ENCODE measurements around the gene ZNF770. TPM values are rescaled to one million over a fixed set of nuclear protein-coding genes. Genes with fewer than 3 reads are reported as not detected.

The ZNF770 gene
- total RNA-seq, 2 experiments from 2014 or later: 15.5 to 30.0 TPM

DNA sequence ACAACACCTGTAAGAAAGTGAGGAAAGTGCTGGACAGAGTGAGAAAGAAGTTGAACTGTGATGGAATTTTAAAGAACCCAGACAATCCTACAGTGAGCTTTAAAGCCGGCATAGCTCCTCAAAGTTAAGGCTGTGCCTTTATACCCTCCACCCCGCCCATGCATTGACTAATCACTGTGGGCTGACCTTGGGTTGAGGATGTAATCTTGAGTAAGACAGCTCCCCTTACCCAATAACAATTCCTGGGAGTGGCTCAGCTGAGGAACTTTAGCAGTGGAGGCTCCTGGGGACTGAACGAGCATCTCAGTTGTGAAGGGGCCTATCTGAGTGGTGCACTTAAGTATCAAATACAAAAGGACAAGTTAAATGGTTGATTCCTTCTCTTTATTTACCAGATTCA, 35.7 kb upstream of the ZNF770 start:
- CTCF ChIA-PET (ENCODE audit: unreplicated experiment): no interaction called here
- BruUV-seq (replicated peaks): no TSS peak

DNA sequence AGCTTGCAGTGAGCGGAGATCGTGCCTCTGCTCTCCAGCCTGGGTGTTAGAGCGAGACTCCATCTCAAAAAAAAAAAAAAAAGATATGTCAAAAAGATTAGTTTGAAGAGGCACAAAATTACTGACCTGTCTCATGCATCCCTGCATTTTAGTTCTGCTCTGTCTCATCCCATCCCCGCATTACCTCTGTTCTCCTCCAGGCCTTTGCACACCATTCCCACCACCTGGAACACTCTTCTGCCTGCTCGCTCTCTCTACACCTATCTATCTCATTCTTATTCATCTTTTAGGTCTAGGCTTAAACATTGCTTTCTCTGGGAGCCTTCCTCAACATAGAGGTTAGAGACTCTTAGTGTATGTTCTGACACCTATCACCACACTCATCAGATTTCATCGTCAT, 32.9 kb upstream of the ZNF770 start:
- no peak for TF ChIP-seq EZH2phosphoT487 (IDR thresholded peaks at IDR 0.05; ENCODE audit: borderline replicate concordance, low read depth, low read length)
- BruUV-seq (replicated peaks): no TSS peak
- intact Hi-C loops (cut with micrococcal nuclease; ENCODE audit: unreplicated experiment): no loop called here
- POLR2A ChIA-PET: no interaction called here
- CTCF ChIA-PET (ENCODE audit: unreplicated experiment): no interaction called here
- H3K4me1 ChIP-seq (ENCODE audit: insufficient read depth, low read length, poor library complexity, severe bottlenecking): no peaks in the 10 kb centered on the region
- no peaks in the 10 kb centered on the region for H3K9me3 ChIP-seq (ENCODE audit: low read length)
- H2AFZ ChIP-seq (ENCODE audit: low read length): no peak overlapping the region
- no peak for DNase-seq (ENCODE audit: low spot score)
- H3K4me2 ChIP-seq (ENCODE audit: low read length): no peak overlapping the region
- no peaks in the 10 kb centered on the region for H3K79me2 ChIP-seq (ENCODE audit: insufficient read depth, low read depth, low read length)
- no peaks in the 10 kb centered on the region for H3K9me2 ChIP-seq (ENCODE audit: insufficient read depth, low read length)
- H4K20me1 ChIP-seq (ENCODE audit: insufficient read depth, low read length): no peaks in the 10 kb centered on the region
- H3K4me3 ChIP-seq (ENCODE audit: low read depth, low read length, poor library complexity, severe bottlenecking): no peak overlapping the region
- H3K27ac ChIP-seq (ENCODE audit: low read depth, low read length, poor library complexity, severe bottlenecking): no peak overlapping the region
- H3K36me3 ChIP-seq (ENCODE audit: insufficient read depth, low read length): no peaks in the 10 kb centered on the region

More for the DNA sequence above, 35.7 kb upstream of the ZNF770 start:
- Histone ChIP-seq H3K4me1 (ENCODE audit: insufficient read depth, low read length, poor library complexity, severe bottlenecking) (no peaks in the 10 kb centered on the region), H3K4me2 (ENCODE audit: low read length) (no peak overlapping the region), H4K20me1 (ENCODE audit: insufficient read depth, low read length) (no peaks in the 10 kb centered on the region), H3K36me3 (ENCODE audit: insufficient read depth, low read length) (no peaks in the 10 kb centered on the region), H3K9me2 (ENCODE audit: insufficient read depth, low read length) (no peaks in the 10 kb centered on the region), H3K4me3 (ENCODE audit: low read depth, low read length, poor library complexity, severe bottlenecking) (no peak overlapping the region), H3K79me2 (ENCODE audit: insufficient read depth, low read depth, low read length) (no peaks in the 10 kb centered on the region), H3K27ac (ENCODE audit: low read depth, low read length, poor library complexity, severe bottlenecking) (no peak overlapping the region), H3K9me3 (ENCODE audit: low read length) (no peaks in the 10 kb centered on the region), H2AFZ (ENCODE audit: low read length) (no peak overlapping the region)
- intact Hi-C loops (cut with micrococcal nuclease; ENCODE audit: unreplicated experiment): no loop called here
- DNase-seq (ENCODE audit: low spot score): no peak
- TF ChIP-seq EZH2phosphoT487 (IDR thresholded peaks at IDR 0.05; ENCODE audit: borderline replicate concordance, low read depth, low read length): no peak
- POLR2A ChIA-PET: interaction anchor here (0.7 kb wide), 1 partner anchor 67 kb away, joined by 3 read pairs; no protein-coding TSS in a partner anchor

DNA sequence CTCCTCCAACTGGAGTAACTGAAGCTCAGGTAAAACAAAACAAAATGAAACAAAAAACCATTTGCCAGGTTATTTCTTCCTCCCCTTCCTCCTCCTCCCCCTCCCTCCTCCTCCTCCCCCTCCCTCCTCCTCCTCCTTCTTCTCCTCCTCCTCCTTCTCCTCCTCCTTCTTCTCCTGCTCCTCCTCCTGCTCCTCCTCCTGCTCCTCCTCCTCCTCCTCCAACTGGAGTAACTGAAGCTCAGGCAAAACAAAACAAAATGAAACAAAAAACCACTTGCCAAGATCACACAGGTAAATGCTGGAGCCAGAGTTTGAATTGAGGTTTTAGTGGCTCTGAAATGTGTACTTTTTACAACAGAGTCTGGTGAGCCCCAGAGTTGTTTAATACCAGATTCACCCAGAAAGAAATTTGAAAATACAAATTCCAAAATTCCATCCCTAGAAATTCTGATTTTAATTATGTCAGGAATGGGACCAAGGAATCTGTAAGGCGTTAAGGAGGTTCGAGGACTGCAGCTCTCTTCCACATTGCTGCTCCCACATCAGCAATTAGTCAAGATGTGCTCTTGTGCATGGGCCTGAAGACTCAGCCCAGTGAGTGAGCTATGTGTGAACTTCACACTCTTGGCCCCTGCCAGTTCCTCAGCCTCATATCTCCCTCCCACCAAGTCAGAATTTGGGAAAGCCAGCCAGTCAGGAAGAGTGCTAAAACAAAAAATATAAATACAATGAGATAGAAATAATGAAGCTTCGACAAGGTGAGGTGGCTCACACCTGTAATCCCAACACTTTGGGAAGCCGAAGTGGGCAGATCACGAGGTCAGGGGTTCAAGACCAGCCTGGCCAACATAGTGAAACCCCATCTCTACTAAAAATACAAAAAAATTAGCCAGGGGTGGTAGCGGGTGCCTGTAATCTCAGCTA, 31.6 kb upstream of the ZNF770 start:
- no peak overlapping the region for H3K27ac ChIP-seq (ENCODE audit: low read depth, low read length, poor library complexity, severe bottlenecking)
- H4K20me1 ChIP-seq (ENCODE audit: insufficient read depth, low read length): no peaks in the 10 kb centered on the region
- ChIA-PET CTCF (ENCODE audit: unreplicated experiment) (no interaction called here), POLR2A (interaction anchor here (0.7 to 1.0 kb wide), 3 partner anchors 12 to 1947 kb away, joined by 3 to 5 read pairs (median 4); no protein-coding TSS in a partner anchor)
- no peaks in the 10 kb centered on the region for H3K9me2 ChIP-seq (ENCODE audit: insufficient read depth, low read length)
- H3K4me3 ChIP-seq (ENCODE audit: low read depth, low read length, poor library complexity, severe bottlenecking): no peak overlapping the region
- no TSS peak for BruUV-seq (replicated peaks)
- no peaks in the 10 kb centered on the region for H3K36me3 ChIP-seq (ENCODE audit: insufficient read depth, low read length)
- no peak overlapping the region for H2AFZ ChIP-seq (ENCODE audit: low read length)
- H3K4me1 ChIP-seq (ENCODE audit: insufficient read depth, low read length, poor library complexity, severe bottlenecking): no peaks in the 10 kb centered on the region
- H3K9me3 ChIP-seq (ENCODE audit: low read length): no peaks in the 10 kb centered on the region
- intact Hi-C loops (cut with micrococcal nuclease; ENCODE audit: unreplicated experiment): no loop called here
- H3K79me2 ChIP-seq (ENCODE audit: insufficient read depth, low read depth, low read length): no peaks in the 10 kb centered on the region
- TF ChIP-seq, protein P1, sequence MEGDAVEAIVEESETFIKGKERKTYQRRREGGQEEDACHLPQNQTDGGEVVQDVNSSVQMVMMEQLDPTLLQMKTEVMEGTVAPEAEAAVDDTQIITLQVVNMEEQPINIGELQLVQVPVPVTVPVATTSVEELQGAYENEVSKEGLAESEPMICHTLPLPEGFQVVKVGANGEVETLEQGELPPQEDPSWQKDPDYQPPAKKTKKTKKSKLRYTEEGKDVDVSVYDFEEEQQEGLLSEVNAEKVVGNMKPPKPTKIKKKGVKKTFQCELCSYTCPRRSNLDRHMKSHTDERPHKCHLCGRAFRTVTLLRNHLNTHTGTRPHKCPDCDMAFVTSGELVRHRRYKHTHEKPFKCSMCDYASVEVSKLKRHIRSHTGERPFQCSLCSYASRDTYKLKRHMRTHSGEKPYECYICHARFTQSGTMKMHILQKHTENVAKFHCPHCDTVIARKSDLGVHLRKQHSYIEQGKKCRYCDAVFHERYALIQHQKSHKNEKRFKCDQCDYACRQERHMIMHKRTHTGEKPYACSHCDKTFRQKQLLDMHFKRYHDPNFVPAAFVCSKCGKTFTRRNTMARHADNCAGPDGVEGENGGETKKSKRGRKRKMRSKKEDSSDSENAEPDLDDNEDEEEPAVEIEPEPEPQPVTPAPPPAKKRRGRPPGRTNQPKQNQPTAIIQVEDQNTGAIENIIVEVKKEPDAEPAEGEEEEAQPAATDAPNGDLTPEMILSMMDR (conservative IDR thresholded peaks at IDR 0.05; ENCODE audit: low read length): no peak
- no peak for TF ChIP-seq EZH2phosphoT487 (IDR thresholded peaks at IDR 0.05; ENCODE audit: borderline replicate concordance, low read depth, low read length)
- no peak for DNase-seq (ENCODE audit: low spot score)
- H3K4me2 ChIP-seq (ENCODE audit: low read length): no peak overlapping the region

All from OCI-LY7 (cell line).